AG04450 (cell line): Measurements from ENCODE around the gene PKD2. TPM values are rescaled to one million over a fixed set of nuclear protein-coding genes. Genes with fewer than 3 reads are reported as not detected.
"Not testable (repeated sequence)": the region's sequence is repeated elsewhere in the genome, so short reads cannot be mapped to it uniquely, and the experiment has no call there.

Experiments used
- CTCF ChIA-PET: fragments of 300-600, 350-600 bp; formaldehyde crosslinking; extraction: SDS; loops from one replicate; lab custom pipeline; 2022; ENCODE audit warnings: antibody characterized with exemption, inconsistent platforms; lab: Charles Lee
- POLR2A ChIA-PET: fragments of 350-600 bp; formaldehyde crosslinking; extraction: SDS; loops from one replicate; lab custom pipeline; 2021; ENCODE audit warnings: antibody characterized with exemption, inconsistent platforms; lab: Yijun Ruan, JAX
- DNase-seq: peaks from one replicate; pipeline ENCODE4 v3.0.0-alpha.2; 2011; ENCODE audit warnings: low read depth, low spot score
- H3K27ac ChIP-seq: one replicate; pipeline ENCODE4 v1.5.1; 2012; ENCODE audit warnings: low read depth, low read length, control low read depth
- H3K27me3 ChIP-seq: one replicate; pipeline ENCODE4 v1.6.0; 2012; ENCODE audit warnings: low read length; ENCODE audit not compliant: control insufficient read depth, insufficient read depth
- H3K4me3 ChIP-seq: 2 replicates; pipeline ENCODE4 v1.5.1; 2011; ENCODE audit warnings: mild to moderate bottlenecking, low read depth, low read length, control low read depth
- H3K9me3 ChIP-seq: 2 replicates; pipeline ENCODE4 v1.5.1; 2012; ENCODE audit warnings: low read length; ENCODE audit not compliant: control insufficient read depth, insufficient read depth
- CTCF ChIP-seq: IDR thresholded peaks from 2 replicates; pipeline ENCODE4 v1.5.1; 2011; ENCODE audit warnings: low read depth, low read length, control low read depth, inconsistent platforms
- polyA plus RNA-seq: library from polyadenylated mRNA; depleted of rRNA; stranded (reverse); fragments of >200 nt; gene quantifications from 2 replicates; pipeline ENCODE4 v1.2.3, GENCODE V29; 2011

Gene PKD2
- polyA plus RNA-seq, 1 experiment, result 65.1 TPM

- POLR2A ChIA-PET, result no interaction called here
- Histone ChIP-seq H3K4me3 (no peak overlapping the region), H3K27ac (no peak overlapping the region), H3K27me3 (peaks cover 4% of the 10 kb centered on the region), H3K9me3 (no peaks in the 10 kb centered on the region)
- no peak for DNase-seq
- CTCF ChIA-PET, result interaction anchor here (0.6 to 1.9 kb wide), 8 partner anchors 12 to 305 kb away, joined by 3 to 11 read pairs (median 4); no protein-coding TSS in a partner anchor
- peak; percentile 49 for TF ChIP-seq CTCF
These were observed 22.1 kb upstream of the PKD2 start for GRCh38 chr4:87985097-87985886.

- POLR2A ChIA-PET, result no interaction called here
- CTCF ChIA-PET, result interaction anchor here (1.0 to 1.9 kb wide), 8 partner anchors 12 to 306 kb away, joined by 3 to 11 read pairs (median 6); no protein-coding TSS in a partner anchor
- DNase-seq, result no peak
These were observed 21.6 kb upstream of the PKD2 start for GRCh38 chr4:87985887-87986200.

GRCh38 chr4:87986508-87986907 lies 20.9 kb upstream of the PKD2 start:
- H3K9me3 ChIP-seq, result no peaks in the 10 kb centered on the region
- H3K27me3 ChIP-seq, result peaks cover 4% of the 10 kb centered on the region
- H3K4me3 ChIP-seq, result no peak overlapping the region
- ChIA-PET POLR2A (no interaction called here), CTCF (interaction anchor here (1.0 to 1.9 kb wide), 8 partner anchors 13 to 307 kb away, joined by 3 to 11 read pairs (median 6); no protein-coding TSS in a partner anchor)
- no peak for TF ChIP-seq CTCF
- DNase-seq, result no peak
- no peak overlapping the region for H3K27ac ChIP-seq

More at GRCh38 chr4:87985887-87986200, 21.6 kb upstream of the PKD2 start:
- no peak for TF ChIP-seq CTCF
- Histone ChIP-seq H3K27me3 (peaks cover 4% of the 10 kb centered on the region), H3K9me3 (no peaks in the 10 kb centered on the region), H3K4me3 (no peak overlapping the region), H3K27ac (no peak overlapping the region)

GRCh38 chr4:87989765-87990164 lies 17.7 kb upstream of the PKD2 start:
- Histone ChIP-seq H3K27ac (no peak overlapping the region), H3K4me3 (no peak overlapping the region), H3K27me3 (peaks cover 4% of the 10 kb centered on the region), H3K9me3 (no peaks in the 10 kb centered on the region)
- TF ChIP-seq CTCF, result no peak
- DNase-seq, result no peak
- POLR2A ChIA-PET, result no interaction called here
- CTCF ChIA-PET, result interaction anchor here (3.4 kb wide), 1 partner anchor 16 kb away, joined by 16 read pairs; the partner anchor contains the start of gene SPP1

GRCh38 chr4:87995435-87995834 lies 12.0 kb upstream of the PKD2 start:
- ChIA-PET POLR2A (no interaction called here), CTCF (no interaction called here)
- no peaks in the 10 kb centered on the region for H3K27me3 ChIP-seq
- no peak for TF ChIP-seq CTCF
- H3K27ac ChIP-seq, result no peak overlapping the region
- no peak overlapping the region for H3K4me3 ChIP-seq
- no peak for DNase-seq
- no peaks in the 10 kb centered on the region for H3K9me3 ChIP-seq

- DNase-seq, H3K9me3 ChIP-seq, H3K27ac ChIP-seq, POLR2A ChIA-PET, H3K4me3 ChIP-seq, H3K27me3 ChIP-seq: not testable (repeated sequence)
- CTCF ChIA-PET, result interaction anchor here (0.6 kb wide), 1 partner anchor 44 kb away, joined by 3 read pairs; no protein-coding TSS in a partner anchor
These were observed 8.2 kb upstream of the PKD2 start for GRCh38 chr4:87999191-87999691.
